Adipose tissue (tissue), 3 donors: ENCODE measurements around the gene ROBO1. TPM values are rescaled to one million over a fixed set of nuclear protein-coding genes. Genes with fewer than 3 reads are reported as not detected.
"Not testable (repeated sequence)": the region's sequence is repeated elsewhere in the genome, so short reads cannot be mapped to it uniquely, and the experiment has no call there.

Source experiments
- H3K27ac ChIP-seq: one replicate; pipeline ENCODE4 v1.5.1; 2013; ENCODE audit warnings: low read depth, low read length
- WGBS, 3 donors: extraction: QIAGEN DNeasy Blood & Tissue Kit; methylation state at CpG; one replicate each; pipeline ENCODE4 v1.1.7; 2013; 5-methylcytosine and 5-hydroxymethylcytosine counted together
- polyA plus RNA-seq, 3 donors: library from polyadenylated mRNA; stranded (reverse); fragments of 200-250 nt; gene quantifications; one replicate each; pipeline ENCODE4 v1.2.3, GENCODE V29; 2013
- donor health status: healthy with polysubstance abuse.
- donor health status: Bipolar disorder and iron deficiency.
- donor health status: healthy.

The ROBO1 gene
- polyA plus RNA-seq, 3 donors, result 1.8 to 12.3 (median 5.8) TPM

GRCh38 chr3:79175870-79176269 lies 591.9 kb downstream of the ROBO1 start:
- WGBS, 3 donors, result 44 to 63% (median 62%) methylated on average over 1 of the region's 1 CpG
- H3K27ac ChIP-seq, result no peak overlapping the region

- not testable (repeated sequence) for H3K27ac ChIP-seq
- WGBS, 3 donors, result 87 to 98% (median 96%) methylated on average over 21 of the region's 21 CpGs
Observed at GRCh38 chr3:79173259-79173658, 594.5 kb downstream of the ROBO1 start.

GRCh38 chr3:79172241-79172640 lies 595.6 kb downstream of the ROBO1 start:
- WGBS, 3 donors, result 45 to 54% (median 51%) methylated on average over 1 of the region's 1 CpG
- H3K27ac ChIP-seq, result no peak overlapping the region

- no peak overlapping the region for H3K27ac ChIP-seq
- WGBS, 3 donors, result 86 to 100% (median 89%) methylated on average over 1 of the region's 1 CpG
Observed at GRCh38 chr3:79170021-79170420, 597.8 kb downstream of the ROBO1 start.

GRCh38 chr3:79167651-79168416 lies 600.0 kb downstream of the ROBO1 start:
- no peak overlapping the region for H3K27ac ChIP-seq
- 42 to 54% (median 48%) methylated on average over 5 of the region's 5 CpGs for WGBS, 3 donors

- no peak overlapping the region for H3K27ac ChIP-seq
- 60 to 78% (median 69%) methylated on average over 2 of the region's 2 CpGs for WGBS, 3 donors
Observed at GRCh38 chr3:79162653-79163052, 605.1 kb downstream of the ROBO1 start.

- 41 to 74% (median 56%) methylated on average over 1 of the region's 1 CpG for WGBS, 3 donors
- H3K27ac ChIP-seq, result no peak overlapping the region
Observed at GRCh38 chr3:79161941-79162340, 605.9 kb downstream of the ROBO1 start.

GRCh38 chr3:79160421-79160820 lies 607.4 kb downstream of the ROBO1 start:
- WGBS, 3 donors, result 89 to 95% (median 95%) methylated on average over 1 of the region's 1 CpG
- no peak overlapping the region for H3K27ac ChIP-seq

- no peak overlapping the region for H3K27ac ChIP-seq
- 75 to 85% (median 82%) methylated on average over 2 of the region's 2 CpGs for WGBS, 3 donors
Observed at GRCh38 chr3:79159736-79160135, 608.1 kb downstream of the ROBO1 start.

GRCh38 chr3:79157191-79157590 lies 610.6 kb downstream of the ROBO1 start:
- H3K27ac ChIP-seq, result no peak overlapping the region

- no peak overlapping the region for H3K27ac ChIP-seq
- 39 to 59% (median 48%) methylated on average over 2 of the region's 2 CpGs for WGBS, 3 donors
Observed at GRCh38 chr3:79154865-79155264, 612.9 kb downstream of the ROBO1 start.

- 81 to 89% (median 86%) methylated on average over 2 of the region's 2 CpGs for WGBS, 3 donors
- H3K27ac ChIP-seq, result no peak overlapping the region
Observed at GRCh38 chr3:79148786-79149185, 619.0 kb downstream of the ROBO1 start.

- WGBS, 3 donors, result 63 to 76% (median 72%) methylated on average over 3 of the region's 3 CpGs
- H3K27ac ChIP-seq, result no peak overlapping the region
Observed at GRCh38 chr3:79146024-79146423, 621.8 kb downstream of the ROBO1 start.

- 61 to 80% (median 65%) methylated on average over 3 of the region's 3 CpGs for WGBS, 3 donors
- no peak overlapping the region for H3K27ac ChIP-seq
Observed at GRCh38 chr3:79140708-79141107, 627.1 kb downstream of the ROBO1 start.

- WGBS, 3 donors, result 48 to 69% (median 68%) methylated on average over 7 of the region's 7 CpGs
Observed at GRCh38 chr3:79139395-79140068, 628.3 kb downstream of the ROBO1 start.

GRCh38 chr3:79125313-79125984 lies 642.3 kb downstream of the ROBO1 start:
- WGBS, 3 donors, result 37 to 65% (median 62%) methylated on average over 16 of the region's 16 CpGs
- no peak overlapping the region for H3K27ac ChIP-seq

More at GRCh38 chr3:79139395-79140068, 628.3 kb downstream of the ROBO1 start:
- H3K27ac ChIP-seq, result no peak overlapping the region

GRCh38 chr3:79115458-79115857 lies 652.3 kb downstream of the ROBO1 start:
- no peak overlapping the region for H3K27ac ChIP-seq
- 81 to 91% (median 86%) methylated on average over 4 of the region's 4 CpGs for WGBS, 3 donors

- no peak overlapping the region for H3K27ac ChIP-seq
- whole genome bisulfite sequencing, 3 donors, result 71 to 81% (median 75%) methylated on average over 3 of the region's 3 CpGs
Observed at GRCh38 chr3:79113876-79114275, 653.9 kb downstream of the ROBO1 start.

GRCh38 chr3:79111375-79112052 lies 656.3 kb downstream of the ROBO1 start:
- 68 to 79% (median 72%) methylated on average over 3 of the region's 3 CpGs for WGBS, 3 donors
- no peak overlapping the region for H3K27ac ChIP-seq
